Activated effector memory CD4-positive, alpha-beta T cell treated with anti-CD3 and anti-CD28 coated beads, Interleukin-2, amount 50 U/mL, for 16 hours (primary cell): ENCODE measurements around the gene GRPEL2.

ENCODE experiments used
- DNase-seq: peaks from one replicate; pipeline ENCODE4 v3.0.0-alpha.2; 2020

The GRPEL2 gene

GRCh38 chr5:149345147-149345891, at the start of gene GRPEL2:
Gene GRPEL2 (plus strand): TSS chr5:149345499. CDS start chr5:149345540, 41 bp downstream.
- peak; percentile 97 for DNase-seq

- DNase-seq = no peak
Observed at GRCh38 chr5:149297340-149298025, 47.8 kb upstream of the GRPEL2 start.

- DNase-seq = no peak
Observed at GRCh38 chr5:149298163-149298562, 47.1 kb upstream of the GRPEL2 start.

- DNase-seq = no peak
Observed at GRCh38 chr5:149298842-149299404, 46.4 kb upstream of the GRPEL2 start.

GRCh38 chr5:149299451-149300054, 45.7 kb upstream of the GRPEL2 start:
- no peak for DNase-seq

GRCh38 chr5:149300441-149300840, 44.9 kb upstream of the GRPEL2 start:
- DNase-seq = no peak

GRCh38 chr5:149301049-149301743, 44.1 kb upstream of the GRPEL2 start:
- DNase-seq = no peak

- no peak for DNase-seq
Observed at GRCh38 chr5:149301744-149302380, 43.4 kb upstream of the GRPEL2 start.

GRCh38 chr5:149302641-149303040, 42.7 kb upstream of the GRPEL2 start:
- no peak for DNase-seq

- DNase-seq = no peak
Observed at GRCh38 chr5:149303210-149303609, 42.1 kb upstream of the GRPEL2 start.

GRCh38 chr5:149304195-149305078, 40.9 kb upstream of the GRPEL2 start:
- DNase-seq = no peak

GRCh38 chr5:149309354-149309753, 35.9 kb upstream of the GRPEL2 start:
- no peak for DNase-seq

GRCh38 chr5:149310488-149310887, 34.8 kb upstream of the GRPEL2 start:
- DNase-seq = no peak

- no peak for DNase-seq
Observed at GRCh38 chr5:149310947-149311658, 34.2 kb upstream of the GRPEL2 start.

GRCh38 chr5:149313151-149313841, 32.0 kb upstream of the GRPEL2 start:
- no peak for DNase-seq

GRCh38 chr5:149314571-149315111, 30.7 kb upstream of the GRPEL2 start:
- DNase-seq = no peak

- DNase-seq = no peak
Observed at GRCh38 chr5:149315753-149316152, 29.5 kb upstream of the GRPEL2 start.

- DNase-seq = peak; percentile 70
Observed at GRCh38 chr5:149317281-149318048, 27.8 kb upstream of the GRPEL2 start.

GRCh38 chr5:149319174-149319573, 26.1 kb upstream of the GRPEL2 start:
- no peak for DNase-seq
